K562 treated with DMSO at 1 percent for 48 hours (cell line): ENCODE measurements around the gene ACTRT3. TPM values are rescaled to one million over a fixed set of nuclear protein-coding genes. Genes with fewer than 3 reads are reported as not detected.

Experiments used
- total RNA-seq: library from RNA; unstranded; fragments of 300-600 nt; gene quantifications from 2 replicates; pipeline ENCODE4 v1.2.3, GENCODE V29; 2022; ENCODE audit warnings: low replicate concordance; ENCODE audit errors: extremely low read depth

The ACTRT3 gene
- not detected in 2 replicates for total RNA-seq

GRCh38 chr3:169769287-169770181 lies at the start of gene ACTRT3:
Gene ACTRT3 (minus strand): TSS chr3:169769561. CDS start chr3:169769520, 41 bp downstream.

GRCh38 chr3:169812332-169813235 lies 43.2 kb upstream of the ACTRT3 start, which contains the start of the genes LRRC34 and LRRIQ4:
Gene LRRC34 (minus strand): TSS chr3:169812904. CDS start chr3:169812548, 356 bp downstream.
Gene LRRIQ4 (plus strand): TSS chr3:169812870. CDS start chr3:169821922, 9,052 bp downstream.

GRCh38 chr3:169772897-169773816 lies 3.8 kb upstream of the ACTRT3 start, which contains the start of gene MYNN:
Gene MYNN (plus strand): TSS chr3:169773396. CDS start chr3:169774296, 900 bp downstream.

GRCh38 chr3:169764882-169765612 lies 4.3 kb downstream of the ACTRT3 start, which contains the start of gene TERC:
Gene TERC (minus strand): TSS chr3:169765060.

Other genes with a start within 250 kb of the ACTRT3 start
- not detected in 2 replicates for gene MECOM, start 105.8 kb downstream of the ACTRT3 start, total RNA-seq
- not detected in 2 replicates for gene TERC, start 4.5 kb downstream of the ACTRT3 start, total RNA-seq
- not detected in 2 replicates for gene MYNN, start 3.8 kb upstream of the ACTRT3 start, total RNA-seq
- gene LRRIQ4, start 43.3 kb upstream of the ACTRT3 start, total RNA-seq, result not detected in 2 replicates
- gene LRRC34, start 43.3 kb upstream of the ACTRT3 start, total RNA-seq, result not detected in 2 replicates
- not detected in 2 replicates for gene LRRC31, start 100.4 kb upstream of the ACTRT3 start, total RNA-seq
- not detected in 2 replicates for gene SAMD7, start 142.0 kb upstream of the ACTRT3 start, total RNA-seq
- gene SEC62, start 197.2 kb upstream of the ACTRT3 start, total RNA-seq, result not detected in 2 replicates